Putamen (tissue), 1 donor: Measurements from ENCODE around the gene NEUROG1.

ENCODE experiments used
- DNase-seq: peaks from one replicate; pipeline ENCODE4 v3.0.0-alpha.2; 2016; ENCODE audit warnings: low spot score

Gene NEUROG1

GRCh38 chr5:135564331-135564730, 28.6 kb upstream of the NEUROG1 start:
- DNase-seq = no peak

- DNase-seq = no peak
Measured at GRCh38 chr5:135561266-135561665, 25.5 kb upstream of the NEUROG1 start.

GRCh38 chr5:135560858-135561257, 25.1 kb upstream of the NEUROG1 start:
- DNase-seq = peak; percentile 69

GRCh38 chr5:135559354-135559753, 23.6 kb upstream of the NEUROG1 start:
- DNase-seq = no peak

- peak; percentile 66 for DNase-seq
Measured at GRCh38 chr5:135557076-135557838, 21.5 kb upstream of the NEUROG1 start.

- DNase-seq = no peak
Measured at GRCh38 chr5:135556620-135557019, 20.9 kb upstream of the NEUROG1 start.

GRCh38 chr5:135555530-135555929, 19.8 kb upstream of the NEUROG1 start:
- DNase-seq = no peak

- no peak for DNase-seq
Measured at GRCh38 chr5:135553688-135554462, 18.1 kb upstream of the NEUROG1 start.

GRCh38 chr5:135551593-135552447, 16.1 kb upstream of the NEUROG1 start:
- peak; percentile 57 for DNase-seq

- no peak for DNase-seq
Measured at GRCh38 chr5:135549413-135549812, 13.6 kb upstream of the NEUROG1 start.

- DNase-seq = no peak
Measured at GRCh38 chr5:135547590-135548254, 12.0 kb upstream of the NEUROG1 start.

- no peak for DNase-seq
Measured at GRCh38 chr5:135546912-135547311, 11.1 kb upstream of the NEUROG1 start.

GRCh38 chr5:135546101-135546500, 10.3 kb upstream of the NEUROG1 start:
- no peak for DNase-seq

- DNase-seq = no peak
Measured at GRCh38 chr5:135545099-135545498, 9.3 kb upstream of the NEUROG1 start.

- no peak for DNase-seq
Measured at GRCh38 chr5:135543485-135544304, 7.9 kb upstream of the NEUROG1 start.

GRCh38 chr5:135543001-135543484, 7.3 kb upstream of the NEUROG1 start:
- DNase-seq = no peak

GRCh38 chr5:135541807-135542502, 6.2 kb upstream of the NEUROG1 start:
- no peak for DNase-seq

- DNase-seq = no peak
Measured at GRCh38 chr5:135539430-135540005, 3.8 kb upstream of the NEUROG1 start.

- no peak for DNase-seq
Measured at GRCh38 chr5:135538261-135538660, 2.5 kb upstream of the NEUROG1 start.

- no peak for DNase-seq
Measured at GRCh38 chr5:135537745-135538144, 2.0 kb upstream of the NEUROG1 start.
